Gastroesophageal sphincter (tissue), 4 donors: ENCODE data around the gene RPRM. TPM values are rescaled to one million over a fixed set of nuclear protein-coding genes. Genes with fewer than 3 reads are reported as not detected.

Source experiments
- ATAC-seq: fragments of 150-250 bp; one replicate; pipeline ENCODE4 v1.9.1; 2016; ENCODE audit warnings: mild to moderate bottlenecking, moderate library complexity
- H3K27ac ChIP-seq, 4 donors: fragments of 200-600 bp; sonication (generic) in 3 of 4; 1 replicate in 3 of 4; 2 replicates in 1 of 4; pipeline ENCODE4 v1.5.1; 2016 to 2019
- H3K27me3 ChIP-seq: fragments of 200-600 bp; sonication (generic); one replicate; pipeline ENCODE4 v1.5.1; 2019
- H3K36me3 ChIP-seq, 2 donors: fragments of 200-600 bp; sonication (generic); one replicate each; pipeline ENCODE4 v1.5.1; 2019; ENCODE audit warnings: control low read depth in 1 of 2
- H3K4me1 ChIP-seq, 3 donors: fragments of 200-600 bp; sonication (generic); 1 replicate in 2 of 3; 2 replicates in 1 of 3; pipeline ENCODE4 v1.5.1; 2016 to 2019; ENCODE audit warnings: control low read depth in 2 of 3
- H3K4me3 ChIP-seq, 2 donors: fragments of 200-600 bp; sonication (generic); one replicate each; pipeline ENCODE4 v1.5.1; 2019; ENCODE audit warnings: mild to moderate bottlenecking in 1 of 2, moderate library complexity in 1 of 2
- H3K9me3 ChIP-seq, 3 donors: fragments of 200-600 bp; sonication (generic); one replicate each; pipeline ENCODE4 v1.5.1; 2017 to 2019; ENCODE audit warnings: control low read depth in 2 of 3
- CTCF ChIP-seq, 4 experiments: fragments of 200-600 bp in 2 of 4; fragments of 450-650 bp in 2 of 4; sonication (generic) in 1 of 4; IDR thresholded peaks; one replicate each; pipeline ENCODE4 v1.5.1; 2017 to 2019; ENCODE audit warnings: antibody characterized with exemption in 4 of 4, mild to moderate bottlenecking in 2 of 4, moderate library complexity in 2 of 4
- EP300 ChIP-seq: sonication (generic); formaldehyde crosslinking; IDR thresholded peaks from one replicate; pipeline ENCODE4 v1.6.1; 2017; ENCODE audit warnings: antibody characterized with exemption, mild to moderate bottlenecking
- POLR2A ChIP-seq, 2 donors: fragments of 450-650 bp; IDR thresholded peaks; one replicate each; pipeline ENCODE4 v1.6.1; 2017; ENCODE audit warnings: antibody characterized with exemption in 2 of 2, mild to moderate bottlenecking in 2 of 2, moderate library complexity in 1 of 2
- POLR2AphosphoS5 ChIP-seq: sonication (generic); formaldehyde crosslinking; IDR thresholded peaks from one replicate; pipeline ENCODE4 v1.6.1; 2017; ENCODE audit warnings: antibody characterized with exemption
- WGBS, 2 donors: methylation state at CpG; one replicate each; pipeline ENCODE4 v1.1.5; 2018; ENCODE audit warnings: low coverage in 1 of 2; 5-methylcytosine and 5-hydroxymethylcytosine counted together
- total RNA-seq, 4 donors: library from RNA; depleted of rRNA; stranded (reverse); fragments of >200 nt; gene quantifications; one replicate each; pipeline ENCODE4 v1.1.0, GENCODE V29; 2016

The RPRM gene
- total RNA-seq, 4 donors from 2014 or later, result 1.2 to 6.6 (median 3.9) TPM

GRCh38 chr2:153488072-153488471 is 9.5 kb upstream of the RPRM start:
- TF ChIP-seq POLR2A (IDR thresholded peaks at IDR 0.05), result no peak
- TF ChIP-seq POLR2AphosphoS5, result no peak
- no peak for TF ChIP-seq CTCF (IDR thresholded peaks at IDR 0.05)
- TF ChIP-seq EP300, result no peak
- Histone ChIP-seq H3K27me3 (peaks cover 15% of the 10 kb centered on the region), H3K36me3 (no peaks in the 10 kb centered on the region), H3K9me3 (no peaks in the 10 kb centered on the region), H3K4me3 (no peak overlapping the region), H3K4me1 (no peaks in the 10 kb centered on the region), H3K27ac (no peak overlapping the region)
- whole genome bisulfite sequencing, 2 donors, result 74 to 89% methylated on average over 3 of the region's 3 CpGs
- no peak for ATAC-seq

DNA sequence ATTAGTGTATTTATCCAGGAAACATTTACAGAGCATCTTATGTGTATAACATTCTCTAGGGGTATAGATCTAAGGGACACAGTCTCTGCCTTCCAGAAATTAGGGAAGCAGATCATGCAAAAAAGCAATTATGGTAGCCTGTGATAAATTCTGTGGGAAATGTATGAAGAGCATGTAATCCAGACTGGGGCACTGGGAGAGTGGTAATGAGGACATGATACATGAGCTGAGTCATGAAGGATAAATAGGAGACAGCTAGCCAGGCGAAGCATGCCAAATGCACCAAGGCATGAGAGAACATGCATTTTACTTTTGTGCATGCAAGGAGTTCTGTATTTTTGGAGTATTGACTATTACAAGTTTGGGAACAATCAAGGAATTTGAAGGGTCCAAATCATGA is 8.9 kb upstream of the RPRM start:
- no peak for ATAC-seq
- WGBS, 2 donors, result 71 to 75% methylated on average over 1 of the region's 1 CpG
- H3K9me3 ChIP-seq, result no peaks in the 10 kb centered on the region
- no peaks in the 10 kb centered on the region for H3K4me1 ChIP-seq
- H3K4me3 ChIP-seq, result no peak overlapping the region
- no peaks in the 10 kb centered on the region for H3K36me3 ChIP-seq
- no peak overlapping the region for H3K27ac ChIP-seq
- peaks cover 17% of the 10 kb centered on the region for H3K27me3 ChIP-seq
- no peak for TF ChIP-seq POLR2AphosphoS5

DNA sequence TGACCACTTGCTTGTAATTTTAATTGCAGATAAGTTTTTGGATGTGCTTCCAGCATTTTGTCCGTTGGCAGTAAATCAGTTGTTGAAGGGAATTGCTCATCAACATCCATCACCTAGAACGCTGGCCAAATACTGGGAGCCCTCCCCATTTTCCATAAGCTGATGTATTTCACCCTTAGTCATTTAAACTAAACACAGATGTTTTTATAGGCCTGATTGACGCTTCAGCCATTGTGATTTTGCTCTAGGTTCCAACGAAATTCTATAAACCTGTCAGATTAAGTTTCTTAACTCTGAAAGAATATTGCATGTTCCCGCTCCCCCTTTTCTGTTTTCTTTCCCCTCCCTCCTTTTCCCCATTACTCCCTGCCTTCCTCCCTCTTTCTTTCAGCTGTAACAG is 1.0 kb upstream of the RPRM start:
- Histone ChIP-seq H3K27me3 (peaks cover 53% of the 10 kb centered on the region), H3K36me3 (no peaks in the 10 kb centered on the region), H3K9me3 (no peaks in the 10 kb centered on the region), H3K27ac (peak overlapping the region in 2 of 4 donors; percentile 74 to 79), H3K4me1 (peaks cover 0 to 33% (median 22%) of the 10 kb centered on the region in 3 donors), H3K4me3 (peak overlapping the region in 1 of 2 donors; percentile 65)
- no peak for ATAC-seq
- WGBS, 2 donors, result 19 to 27% methylated on average over 4 to 5 of the region's 5 CpGs
- TF ChIP-seq EP300 (no peak), POLR2AphosphoS5 (no peak), POLR2A (IDR thresholded peaks at IDR 0.05) (no peak), CTCF (IDR thresholded peaks at IDR 0.05) (no peak)

DNA sequence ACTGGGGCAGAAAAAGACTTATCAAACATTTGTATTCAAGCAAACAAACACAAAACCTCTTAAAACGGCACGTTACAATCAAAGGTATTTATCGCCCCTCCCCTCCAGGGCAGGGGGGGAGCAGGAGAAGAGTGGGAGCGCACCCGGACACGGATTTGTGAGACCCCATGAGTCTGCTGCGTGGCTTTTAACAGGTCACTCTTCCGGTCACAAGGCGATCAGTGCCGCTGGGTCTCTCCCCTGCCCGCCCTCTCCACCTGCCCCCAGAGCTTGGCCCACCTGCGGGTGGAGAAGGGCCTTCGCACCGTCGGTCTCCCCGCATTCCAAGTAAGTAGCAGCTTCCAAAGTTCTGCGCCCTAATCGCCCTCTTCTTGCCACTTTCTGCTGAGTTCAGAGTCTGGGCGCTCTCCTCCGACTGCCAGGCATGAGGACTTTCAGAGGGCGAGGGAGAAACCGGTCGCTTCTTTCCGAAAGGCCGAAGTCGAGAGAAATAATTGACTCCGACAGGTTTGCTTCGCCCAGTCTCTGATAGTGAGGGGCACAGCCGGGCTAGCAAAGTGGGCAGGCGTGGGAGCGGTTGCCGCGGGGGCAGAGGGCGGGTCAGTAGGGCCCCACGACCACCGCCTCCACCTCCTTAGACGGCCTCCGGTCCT is 800 bp downstream of the RPRM start:
- Histone ChIP-seq H3K9me3 (no peaks in the 10 kb centered on the region), H3K27ac (peak overlapping the region in 3 of 4 donors; percentile 74 to 80 (median 79)), H3K36me3 (no peaks in the 10 kb centered on the region), H3K4me3 (peak overlapping the region; percentile 42 to 65), H3K4me1 (peaks cover 0 to 33% (median 22%) of the 10 kb centered on the region in 3 donors), H3K27me3 (peaks cover 50% of the 10 kb centered on the region)
- WGBS, 2 donors, result 0% methylated on average over 9 of the region's 38 CpGs; no CpG with 5 or more reads in 1 of the 2 donors
- ATAC-seq, result peak; percentile 1
- no peak for TF ChIP-seq CTCF (IDR thresholded peaks at IDR 0.05)
- TF ChIP-seq POLR2AphosphoS5, result no peak
- no peak for TF ChIP-seq EP300
- TF ChIP-seq POLR2A (IDR thresholded peaks at IDR 0.05), result no peak

- peaks cover 45% of the 10 kb centered on the region for H3K27me3 ChIP-seq
- peak overlapping the region in 3 of 4 donors; percentile 74 to 80 (median 79) for H3K27ac ChIP-seq
- TF ChIP-seq CTCF (IDR thresholded peaks at IDR 0.05) (peak in 3 of 4 experiments; percentile 12 to 34 (median 22)), EP300 (no peak)
- ATAC-seq, result no peak
- peak overlapping the region; percentile 42 to 65 for H3K4me3 ChIP-seq
- peaks cover 0 to 33% (median 22%) of the 10 kb centered on the region in 3 donors for H3K4me1 ChIP-seq
- H3K9me3 ChIP-seq, result no peaks in the 10 kb centered on the region
- 1 to 2% methylated on average over 22 to 24 of the region's 38 CpGs for WGBS, 2 donors
- no peaks in the 10 kb centered on the region for H3K36me3 ChIP-seq
Observed at GRCh38 chr2:153476816-153477635, 1.5 kb downstream of the RPRM start.
